Nephron (organoid): ENCODE measurements around the gene PAQR3.

Experiments used
- H3K27ac Mint-ChIP-seq, 3 experiments: 2 replicates each; pipeline ENCODE4 v1.8.0; 2020; ENCODE audit warnings: mixed read lengths in 3 of 3, mild to moderate bottlenecking in 2 of 3, moderate library complexity in 1 of 3
- H3K27me3 Mint-ChIP-seq: 2 replicates; pipeline ENCODE4 v1.8.0; 2021; ENCODE audit warnings: low read depth, mild to moderate bottlenecking, moderate library complexity, mixed read lengths
- H3K36me3 Mint-ChIP-seq: 2 replicates; pipeline ENCODE4 v1.8.0; 2020; ENCODE audit warnings: low read depth, mixed read lengths
- H3K4me1 Mint-ChIP-seq: 2 replicates; pipeline ENCODE4 v1.8.0; 2020; ENCODE audit warnings: mixed read lengths
- H3K4me3 Mint-ChIP-seq, 3 experiments: 2 replicates each; pipeline ENCODE4 v1.8.0; 2020; ENCODE audit warnings: mild to moderate bottlenecking in 3 of 3, mixed read lengths in 3 of 3, moderate library complexity in 2 of 3
- H3K9me3 Mint-ChIP-seq: 2 replicates; pipeline ENCODE4 v1.8.0; 2020; ENCODE audit warnings: mixed read lengths
- CTCF ChIP-seq, 3 experiments: fragments of 200-600 bp; sonication (generic); IDR thresholded peaks; one replicate each; pipeline ENCODE4 v1.5.0; 2021; ENCODE audit warnings: antibody characterized with exemption in 3 of 3; ENCODE audit not compliant: unreplicated experiment in 3 of 3

The PAQR3 gene

GRCh38 chr4:78971326-78971725 lies 32.1 kb upstream of the PAQR3 start:
- no peak for TF ChIP-seq CTCF (IDR thresholded peaks at IDR 0.05; ENCODE audit: unreplicated experiment in 3 of 3)
- Mint-ChIP-seq H3K36me3 (no peaks in the 10 kb centered on the region), H3K4me1 (peaks cover 12% of the 10 kb centered on the region)

GRCh38 chr4:78962597-78963115 lies 23.4 kb upstream of the PAQR3 start:
- H3K36me3 Mint-ChIP-seq, result no peaks in the 10 kb centered on the region
- peaks cover 5% of the 10 kb centered on the region for H3K4me1 Mint-ChIP-seq
- no peak for TF ChIP-seq CTCF (IDR thresholded peaks at IDR 0.05; ENCODE audit: unreplicated experiment in 3 of 3)
- no peak overlapping the region for H3K4me3 Mint-ChIP-seq
- H3K9me3 Mint-ChIP-seq, result peaks cover 3% of the 10 kb centered on the region
- no peak overlapping the region for H3K27ac Mint-ChIP-seq
- H3K27me3 Mint-ChIP-seq, result no peaks in the 10 kb centered on the region

More at GRCh38 chr4:78971326-78971725, 32.1 kb upstream of the PAQR3 start:
- Mint-ChIP-seq H3K9me3 (peaks cover 10% of the 10 kb centered on the region), H3K4me3 (no peak overlapping the region), H3K27me3 (no peaks in the 10 kb centered on the region), H3K27ac (peak overlapping the region; percentile 47 to 85 (median 69))

- H3K27ac Mint-ChIP-seq, result peak overlapping the region; percentile 58 to 62 (median 61)
- peaks cover 5% of the 10 kb centered on the region for H3K4me1 Mint-ChIP-seq
- H3K27me3 Mint-ChIP-seq, result no peaks in the 10 kb centered on the region
- H3K4me3 Mint-ChIP-seq, result no peak overlapping the region
- H3K9me3 Mint-ChIP-seq, result no peaks in the 10 kb centered on the region
- no peaks in the 10 kb centered on the region for H3K36me3 Mint-ChIP-seq
- no peak for TF ChIP-seq CTCF (IDR thresholded peaks at IDR 0.05; ENCODE audit: unreplicated experiment in 3 of 3)
Observed at GRCh38 chr4:78960926-78961325, 21.7 kb upstream of the PAQR3 start.

GRCh38 chr4:78956975-78957374 lies 17.7 kb upstream of the PAQR3 start:
- no peak for TF ChIP-seq CTCF (IDR thresholded peaks at IDR 0.05; ENCODE audit: unreplicated experiment in 3 of 3)
- H3K9me3 Mint-ChIP-seq, result no peaks in the 10 kb centered on the region
- no peak overlapping the region for H3K4me3 Mint-ChIP-seq
- H3K36me3 Mint-ChIP-seq, result no peaks in the 10 kb centered on the region
- H3K4me1 Mint-ChIP-seq, result peaks cover 10% of the 10 kb centered on the region
- H3K27ac Mint-ChIP-seq, result no peak overlapping the region
- H3K27me3 Mint-ChIP-seq, result peaks cover 4% of the 10 kb centered on the region

GRCh38 chr4:78953769-78954666 lies 14.8 kb upstream of the PAQR3 start:
- peaks cover 6% of the 10 kb centered on the region for H3K27me3 Mint-ChIP-seq
- no peaks in the 10 kb centered on the region for H3K9me3 Mint-ChIP-seq
- no peak overlapping the region for H3K27ac Mint-ChIP-seq
- peak; percentile 53 to 58 (median 57) for TF ChIP-seq CTCF (IDR thresholded peaks at IDR 0.05; ENCODE audit: unreplicated experiment in 3 of 3)
- H3K4me3 Mint-ChIP-seq, result no peak overlapping the region
- H3K4me1 Mint-ChIP-seq, result peaks cover 4% of the 10 kb centered on the region
- no peaks in the 10 kb centered on the region for H3K36me3 Mint-ChIP-seq
